Psoas muscle (tissue), 8 donors: ENCODE results near the gene PITPNM2. TPM values are rescaled to one million over a fixed set of nuclear protein-coding genes. Genes with fewer than 3 reads are reported as not detected.

Experiments
- ATAC-seq, 4 donors: fragments of 200-7000 bp; cut with Tn5 transposase; one replicate each; pipeline ENCODE4 v1.9.1; 2020; ENCODE audit warnings: moderate library complexity in 3 of 4, mild to moderate bottlenecking in 2 of 4
- DNase-seq, 2 donors: peaks; one replicate each; pipeline ENCODE4 v3.0.0-alpha.2; 2020
- H3K27ac ChIP-seq: fragments of 200-600 bp; one replicate; pipeline ENCODE4 v1.8.0; 2022
- H3K27me3 ChIP-seq, 3 donors: fragments of 200-600 bp in 1 of 3; one replicate each; pipeline versions ENCODE4 v1.6.1 to v1.8.0; 2013 to 2022; ENCODE audit warnings: low read length in 2 of 3, mild to moderate bottlenecking in 2 of 3, moderate library complexity in 1 of 3; ENCODE audit not compliant: insufficient read depth in 3 of 3
- H3K36me3 ChIP-seq, 2 donors: fragments of 200-600 bp in 1 of 2; one replicate each; pipeline versions ENCODE4 v1.6.1 to v1.8.0; 2013 to 2022; ENCODE audit warnings: low read depth in 1 of 2, mild to moderate bottlenecking in 1 of 2, moderate library complexity in 1 of 2; ENCODE audit not compliant: insufficient read depth in 1 of 2
- H3K4me1 ChIP-seq: fragments of 200-600 bp; one replicate; pipeline ENCODE4 v1.8.0; 2022
- H3K4me3 ChIP-seq: fragments of 200-600 bp; one replicate; pipeline ENCODE4 v1.8.0; 2022; ENCODE audit warnings: mild to moderate bottlenecking
- H3K9me3 ChIP-seq: fragments of 200-600 bp; one replicate; pipeline ENCODE4 v1.8.0; 2022
- CTCF ChIP-seq: fragments of 200-600 bp; IDR thresholded peaks from one replicate; pipeline ENCODE4 v1.8.0; 2022; ENCODE audit warnings: antibody characterized with exemption
- WGBS, 3 donors: extraction: QIAGEN DNeasy Blood & Tissue Kit; methylation state at CpG; one replicate each; pipeline versions ENCODE4 v1.1.6 to v1.1.7; 2013; 5-methylcytosine and 5-hydroxymethylcytosine counted together
- intact Hi-C, 2 donors: fragments of 100-400 bp; cut with DNase I; formaldehyde crosslinking; loops; one replicate each; pipeline versions ENCODE4 v1.11.0 to v1.14.2; 2022
- polyA plus RNA-seq, 3 donors: library from polyadenylated mRNA; stranded (reverse); fragments of 200-250 nt; gene quantifications; one replicate each; pipeline ENCODE4 v1.2.3, GENCODE V29; 2013
- total RNA-seq, 4 donors: library from RNA; stranded (reverse); fragmentation: NEBNext Ultra II Directional in 2 of 4; extraction: Animal tissue kit (Norgen Biotek cat#: 25700) in 2 of 4; gene quantifications; one replicate each; pipeline versions ENCODE4 v1.2.1 to v1.2.4, GENCODE V29; 2021 to 2023
- donor health status: healthy with polysubstance abuse.
- donor health status: DM: no; HTN: no; CAD: no; lungs with moderate emphysema.
- donor health status: Bipolar disorder and iron deficiency.
- donor health status: healthy.
- donor health status: DM: yes; HTN: yes; CAD: no.
- donor health status: DM: no; HTN: no; CAD: no.
- donor health status: DM: no; HTN: no; CAD: no.
- donor health status: DM: yes; HTN: yes; CAD: no.

The PITPNM2 gene
- total and polyA plus RNA-seq, 7 donors: 2.2 to 7.4 (median 4.6) TPM

- intact Hi-C loops: no loop called here
- no peak overlapping the region for H3K27ac ChIP-seq
These were observed 39.3 kb downstream of the PITPNM2 start for GRCh38 chr12:123111498-123112165.

GRCh38 chr12:123109319-123109772 lies 41.5 kb downstream of the PITPNM2 start:
- H3K27me3 ChIP-seq: no peaks in the 10 kb centered on the region
- H3K36me3 ChIP-seq: no peaks in the 10 kb centered on the region
- peak overlapping the region; percentile 50 for H3K27ac ChIP-seq
- intact Hi-C loops: no loop called here
- H3K9me3 ChIP-seq: no peaks in the 10 kb centered on the region
- ATAC-seq (peak; percentile 64 to 93 (median 92)), DNase-seq (peak; percentile 42 to 75)
- WGBS, 3 donors: 16 to 35% (median 26%) methylated on average over 3 of the region's 3 CpGs
- no peak for TF ChIP-seq CTCF
- peaks cover 40% of the 10 kb centered on the region for H3K4me1 ChIP-seq
- no peak overlapping the region for H3K4me3 ChIP-seq

More at GRCh38 chr12:123111498-123112165, 39.3 kb downstream of the PITPNM2 start:
- no peak overlapping the region for H3K4me3 ChIP-seq
- TF ChIP-seq CTCF: no peak
- H3K36me3 ChIP-seq: no peaks in the 10 kb centered on the region
- no peaks in the 10 kb centered on the region for H3K9me3 ChIP-seq
- no peak for DNase-seq
- 93 to 95% (median 95%) methylated on average over 14 to 19 of the region's 19 CpGs for WGBS, 3 donors
- ATAC-seq: no peak
- H3K4me1 ChIP-seq: peaks cover 47% of the 10 kb centered on the region
- no peaks in the 10 kb centered on the region for H3K27me3 ChIP-seq

- peak overlapping the region; percentile 50 for H3K27ac ChIP-seq
- 54 to 72% (median 63%) methylated on average over 7 of the region's 7 CpGs for WGBS, 3 donors
- intact Hi-C loops: no loop called here
- no peak for DNase-seq
- H3K9me3 ChIP-seq: no peaks in the 10 kb centered on the region
- no peaks in the 10 kb centered on the region for H3K27me3 ChIP-seq
- peak in 3 of 4 donors; percentile 30 to 71 (median 70) for ATAC-seq
- TF ChIP-seq CTCF: no peak
- H3K4me3 ChIP-seq: no peak overlapping the region
- no peaks in the 10 kb centered on the region for H3K36me3 ChIP-seq
- peaks cover 40% of the 10 kb centered on the region for H3K4me1 ChIP-seq
These were observed 42.2 kb downstream of the PITPNM2 start for GRCh38 chr12:123108682-123109066.

GRCh38 chr12:123107926-123108681 lies 42.8 kb downstream of the PITPNM2 start:
- H3K36me3 ChIP-seq: no peaks in the 10 kb centered on the region
- peak overlapping the region; percentile 50 for H3K27ac ChIP-seq
- H3K27me3 ChIP-seq: no peaks in the 10 kb centered on the region
- no peak for DNase-seq
- no peaks in the 10 kb centered on the region for H3K9me3 ChIP-seq
- peak in 2 of 4 donors; percentile 25 to 33 for ATAC-seq
- 54 to 58% (median 57%) methylated on average over 13 of the region's 13 CpGs for WGBS, 3 donors
- no peak overlapping the region for H3K4me3 ChIP-seq
- no peak for TF ChIP-seq CTCF
- intact Hi-C loops: no loop called here
- H3K4me1 ChIP-seq: peaks cover 40% of the 10 kb centered on the region
